ENCODE data around the gene FOXQ1. TPM values are rescaled to one million over a fixed set of nuclear protein-coding genes. Genes with fewer than 3 reads are reported as not detected.

The FOXQ1 gene
- total and polyA plus RNA-seq, 2 of the 13 experiments (the other 11 are each of a cell fraction or from before 2014, with no cell fraction given), result 35.2 to 39.8 TPM

GRCh38 chr6:1322696-1323219 lies 10.9 kb downstream of the FOXQ1 start (continued):
- TF ChIP-seq ZNF142 (CRISPR knock-in tag; IDR thresholded peaks at IDR 0.05) (0 out of 2 replicates have a peak, but pooled peaks have one; percentile 48), HDAC2 (CRISPR knock-in tag; IDR thresholded peaks at IDR 0.05) (peak; percentile 63), ZMYM2 (CRISPR knock-in tag; IDR thresholded peaks at IDR 0.05) (peak; percentile 97), KDM6A (CRISPR knock-in tag; IDR thresholded peaks at IDR 0.05; ENCODE audit: low read depth) (no peak), MXI1 (IDR thresholded peaks at IDR 0.05; ENCODE audit: borderline replicate concordance, low read depth, low read length) (peak; percentile 34; the same call in 1 of the 3 replicates), KLF6 (CRISPR knock-in tag; IDR thresholded peaks at IDR 0.05) (peak; percentile 68), ZNF670 (CRISPR knock-in tag; IDR thresholded peaks at IDR 0.05; ENCODE audit: borderline replicate concordance) (no peak; the same call in 1 of the 2 replicates), ZNF44 (CRISPR knock-in tag; IDR thresholded peaks at IDR 0.05) (0 out of 2 replicates have a peak, but pooled peaks have one; percentile 13), ZNF629 (CRISPR knock-in tag; conservative IDR thresholded peaks at IDR 0.05) (peak; percentile 66), SRSF1 (optimal IDR thresholded peaks at IDR 0.05; ENCODE audit: low read depth, low read length) (no peak), CEBPB (IDR thresholded peaks at IDR 0.05; ENCODE audit: borderline replicate concordance, low read depth, low read length) (peak; percentile 86), PRDM10 (CRISPR knock-in tag; IDR thresholded peaks at IDR 0.05; ENCODE audit: low read depth) (0 out of 2 replicates have a peak, but pooled peaks have one; percentile 51), CSRNP1 (CRISPR knock-in tag; IDR thresholded peaks at IDR 0.05) (no peak), GMEB1 (CRISPR knock-in tag; IDR thresholded peaks at IDR 0.05; ENCODE audit: borderline replicate concordance) (no peak), ZFY (CRISPR knock-in tag; IDR thresholded peaks at IDR 0.05) (no peak)
